Mononuclear cell (primary cell): ENCODE results near the gene ATP2C1. TPM values are rescaled to one million over a fixed set of nuclear protein-coding genes. Genes with fewer than 3 reads are reported as not detected.

Experiments used
- H3K27me3 ChIP-seq: 2 replicates; pipeline ENCODE4 v1.6.0; 2011; ENCODE audit warnings: low read length, control low read depth; ENCODE audit not compliant: insufficient read depth
- H3K4me1 ChIP-seq: 2 replicates; pipeline ENCODE4 v1.5.1; 2011; ENCODE audit warnings: mild to moderate bottlenecking, low read length, control low read depth; ENCODE audit not compliant: insufficient read depth
- H3K4me3 ChIP-seq: 2 replicates; pipeline ENCODE4 v1.5.1; 2011; ENCODE audit warnings: mild to moderate bottlenecking, low read length, moderate library complexity
- H3K9me3 ChIP-seq: 2 replicates; pipeline ENCODE4 v1.5.1; 2011; ENCODE audit warnings: low read depth, mild to moderate bottlenecking, control low read depth, low read length
- total RNA-seq: library from RNA; depleted of rRNA; stranded (reverse); fragments of >200 nt; gene quantifications from one replicate; pipeline ENCODE4 v1.2.3, GENCODE V29; 2012

Gene ATP2C1
- total RNA-seq, 1 donor, result 46.8 TPM

DNA sequence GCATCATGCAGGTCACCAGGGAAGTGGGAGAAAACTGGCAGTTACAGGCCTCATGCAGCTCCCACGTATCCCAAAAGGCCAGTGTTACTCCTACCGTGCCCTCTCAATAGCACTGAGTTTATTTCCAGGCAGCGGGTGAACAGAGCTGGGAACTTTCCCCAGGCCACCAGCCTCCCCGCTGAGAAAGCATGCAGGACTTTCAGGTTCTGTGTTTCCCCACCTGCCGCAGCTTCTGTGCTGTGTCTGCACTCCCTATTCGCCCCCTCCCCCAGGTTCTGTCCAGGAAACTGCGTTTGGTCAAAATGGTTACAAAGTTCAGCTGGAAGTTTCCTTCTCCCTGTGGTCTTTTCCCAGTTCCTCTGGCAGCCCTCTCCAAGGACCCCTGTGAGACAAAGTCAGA is 154.1 kb downstream of the ATP2C1 start:
- Histone ChIP-seq H3K9me3 (no peaks in the 10 kb centered on the region), H3K4me3 (no peak overlapping the region), H3K27me3 (no peaks in the 10 kb centered on the region), H3K4me1 (no peaks in the 10 kb centered on the region)

- no peak overlapping the region for H3K4me3 ChIP-seq
- no peaks in the 10 kb centered on the region for H3K27me3 ChIP-seq
- no peaks in the 10 kb centered on the region for H3K9me3 ChIP-seq
- H3K4me1 ChIP-seq, result no peaks in the 10 kb centered on the region
Observed at GRCh38 chr3:131050001-131050400, 156.1 kb downstream of the ATP2C1 start.

- no peaks in the 10 kb centered on the region for H3K4me1 ChIP-seq
- H3K4me3 ChIP-seq, result no peak overlapping the region
- no peaks in the 10 kb centered on the region for H3K9me3 ChIP-seq
- no peaks in the 10 kb centered on the region for H3K27me3 ChIP-seq
Observed at GRCh38 chr3:131053043-131053859, 159.4 kb downstream of the ATP2C1 start.

Other genes with a start within 250 kb of the ATP2C1 start
- 14.4 TPM for gene PIK3R4, start 147.3 kb upstream of the ATP2C1 start, total RNA-seq
- gene ASTE1, start 132.7 kb downstream of the ATP2C1 start, total RNA-seq, result 25.5 TPM
- 4.2 TPM for gene NEK11, start 132.8 kb downstream of the ATP2C1 start, total RNA-seq